Mammary epithelial cell (primary cell): Measurements from ENCODE around the gene COL5A1.

Source experiments
- CTCF ChIP-seq, 2 donors: IDR thresholded peaks in 1 of 2; conservative IDR thresholded peaks in 1 of 2; 2 replicates each; pipeline ENCODE4 v1.5.1; 2011 to 2012; ENCODE audit warnings: inconsistent platforms in 2 of 2, low read length in 2 of 2, mild to moderate bottlenecking in 2 of 2, control low read depth in 1 of 2, low read depth in 1 of 2; ENCODE audit not compliant: insufficient read depth in 1 of 2; ENCODE audit errors: extremely low read depth in 1 of 2
- EZH2 ChIP-seq: IDR thresholded peaks from 2 replicates; pipeline ENCODE4 v1.6.1; 2012; ENCODE audit warnings: low read length, inconsistent platforms, borderline replicate concordance

- TF ChIP-seq CTCF (conservative IDR thresholded peaks at IDR 0.05 in 1 of 2, IDR thresholded peaks at IDR 0.05 in 1 of 2; ENCODE audit: extremely low read depth in 1 of 2, insufficient read depth in 1 of 2, low read depth in 1 of 2, low read length in 2 of 2) (no peak), EZH2 (no peak)
These were observed 176.5 kb downstream of the COL5A1 start for GRCh38 chr9:134818000-134818568.
